Measurements from ENCODE around the gene SLC11A1.

SLC11A1 gene, protein sequence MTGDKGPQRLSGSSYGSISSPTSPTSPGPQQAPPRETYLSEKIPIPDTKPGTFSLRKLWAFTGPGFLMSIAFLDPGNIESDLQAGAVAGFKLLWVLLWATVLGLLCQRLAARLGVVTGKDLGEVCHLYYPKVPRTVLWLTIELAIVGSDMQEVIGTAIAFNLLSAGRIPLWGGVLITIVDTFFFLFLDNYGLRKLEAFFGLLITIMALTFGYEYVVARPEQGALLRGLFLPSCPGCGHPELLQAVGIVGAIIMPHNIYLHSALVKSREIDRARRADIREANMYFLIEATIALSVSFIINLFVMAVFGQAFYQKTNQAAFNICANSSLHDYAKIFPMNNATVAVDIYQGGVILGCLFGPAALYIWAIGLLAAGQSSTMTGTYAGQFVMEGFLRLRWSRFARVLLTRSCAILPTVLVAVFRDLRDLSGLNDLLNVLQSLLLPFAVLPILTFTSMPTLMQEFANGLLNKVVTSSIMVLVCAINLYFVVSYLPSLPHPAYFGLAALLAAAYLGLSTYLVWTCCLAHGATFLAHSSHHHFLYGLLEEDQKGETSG

DNA sequence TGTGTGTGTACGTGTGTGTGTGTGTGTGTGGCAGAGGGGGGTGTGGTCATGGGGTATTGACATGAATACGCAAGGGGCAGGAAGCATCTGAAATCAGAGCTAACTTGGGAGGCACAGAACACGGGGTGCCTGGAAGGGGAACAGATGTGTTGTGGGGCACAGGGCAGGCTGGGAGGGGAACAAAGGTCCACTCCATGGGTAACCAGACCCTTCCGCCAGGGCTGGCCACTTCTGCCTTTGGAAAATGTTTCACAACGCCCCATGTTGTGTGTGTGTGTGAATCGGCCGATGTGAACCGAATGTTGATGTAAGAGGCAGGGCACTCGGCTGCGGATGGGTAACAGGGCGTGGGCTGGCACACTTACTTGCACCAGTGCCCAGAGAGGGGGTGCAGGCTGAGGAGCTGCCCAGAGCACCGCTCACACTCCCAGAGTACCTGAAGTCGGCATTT lies at the start of gene SLC11A1:
TSS of gene SLC11A1 (plus strand) at position 358 of the 451 bp plus-strand sequence. CDS start 96 bp downstream, outside the sequence.
- no peak for DNase-seq

DNA sequence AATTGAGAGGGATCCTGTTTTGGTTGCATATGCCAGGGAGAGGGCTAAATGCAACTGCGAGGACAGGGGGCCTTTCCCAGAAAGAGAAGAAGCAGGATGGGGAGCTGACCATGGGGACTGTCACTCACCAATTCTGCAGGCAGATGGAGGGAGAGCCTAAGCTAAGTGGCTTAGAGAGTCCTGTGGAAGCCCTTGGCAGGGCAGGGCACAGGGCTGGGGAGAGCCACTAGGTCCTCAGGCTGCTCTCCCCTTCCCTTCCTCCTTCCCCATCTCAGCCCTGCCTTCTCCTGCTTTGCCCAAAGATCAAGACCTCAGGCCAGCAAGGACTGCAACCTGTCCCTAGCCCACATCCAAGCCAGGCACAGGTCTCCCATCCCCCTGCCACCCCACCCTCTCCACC lies 49.8 kb upstream of the SLC11A1 start:
- no peak for DNase-seq

DNA sequence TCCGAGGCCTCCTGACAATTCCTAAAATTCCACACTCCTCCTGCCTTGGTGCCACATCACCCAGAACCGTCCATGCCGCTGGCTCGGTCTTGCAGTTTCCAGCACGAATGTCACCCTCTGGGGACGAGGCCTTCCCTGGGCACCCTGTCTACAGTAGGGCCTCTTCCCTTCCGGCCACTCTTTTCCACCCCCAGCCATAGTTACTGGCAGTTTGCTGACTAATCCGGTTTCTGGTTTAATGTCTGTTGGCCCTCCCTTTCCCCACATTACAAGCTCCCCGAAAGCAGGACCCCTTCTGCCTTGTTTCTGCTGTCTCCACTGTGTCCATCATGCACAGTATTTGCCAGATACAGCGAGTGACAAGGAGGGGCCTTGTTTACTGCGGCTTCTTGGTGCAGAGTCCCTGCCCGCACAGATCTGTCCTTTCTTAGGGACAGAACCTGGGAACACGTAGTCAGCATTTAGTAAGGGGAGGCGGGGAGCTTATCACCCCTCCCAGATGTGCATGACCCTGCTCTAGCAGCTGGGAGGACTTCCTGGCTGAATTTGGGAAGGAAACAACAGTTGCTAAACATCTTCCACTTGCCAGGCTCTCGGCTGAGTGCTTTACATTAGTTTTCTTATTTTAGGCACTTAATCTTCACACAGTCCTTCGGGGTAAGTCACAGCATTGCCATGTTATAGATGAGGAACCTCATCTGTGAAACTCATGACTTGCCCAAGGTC lies 49.0 kb upstream of the SLC11A1 start:
- DNase-seq = no peak

DNA sequence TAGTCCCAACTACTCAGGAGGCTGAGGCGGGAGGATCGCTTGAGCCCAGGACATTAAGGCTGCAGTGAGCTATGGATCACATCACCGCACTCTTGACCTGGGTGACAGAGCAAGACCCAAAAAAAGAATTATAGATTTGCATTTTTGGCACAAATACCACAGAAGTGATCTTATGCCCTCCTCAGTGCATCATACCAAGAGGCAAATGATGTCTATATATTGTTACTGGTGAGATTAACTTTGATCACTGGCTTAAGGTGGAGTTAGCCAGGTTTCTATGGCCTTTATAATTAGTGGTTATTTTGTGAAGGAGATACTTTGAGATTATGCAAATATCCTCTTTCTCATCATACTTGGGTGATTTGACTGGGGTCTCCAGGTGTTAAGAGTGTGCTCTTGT lies 47.5 kb upstream of the SLC11A1 start:
- no peak for DNase-seq

DNA sequence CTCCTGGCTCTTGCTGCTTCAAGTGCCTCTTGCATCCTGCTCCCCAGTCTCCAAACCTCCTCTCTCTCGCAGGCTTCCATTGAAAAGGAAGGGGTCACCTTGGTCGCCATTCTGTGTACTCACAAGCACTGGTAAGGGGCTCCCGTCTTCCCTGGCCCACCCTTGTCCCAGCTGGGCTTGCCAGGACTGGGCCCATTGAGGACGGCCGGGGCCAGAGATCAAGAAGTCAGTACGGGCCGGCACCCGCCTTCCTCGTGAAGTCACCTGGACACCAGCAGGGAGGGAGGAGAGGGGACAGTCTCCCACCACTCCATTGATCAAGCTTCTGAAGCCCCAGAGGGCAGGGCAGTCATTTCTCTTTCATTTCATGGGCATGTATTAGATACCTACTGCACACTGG lies 41.4 kb upstream of the SLC11A1 start:
- DNase-seq = no peak

DNA sequence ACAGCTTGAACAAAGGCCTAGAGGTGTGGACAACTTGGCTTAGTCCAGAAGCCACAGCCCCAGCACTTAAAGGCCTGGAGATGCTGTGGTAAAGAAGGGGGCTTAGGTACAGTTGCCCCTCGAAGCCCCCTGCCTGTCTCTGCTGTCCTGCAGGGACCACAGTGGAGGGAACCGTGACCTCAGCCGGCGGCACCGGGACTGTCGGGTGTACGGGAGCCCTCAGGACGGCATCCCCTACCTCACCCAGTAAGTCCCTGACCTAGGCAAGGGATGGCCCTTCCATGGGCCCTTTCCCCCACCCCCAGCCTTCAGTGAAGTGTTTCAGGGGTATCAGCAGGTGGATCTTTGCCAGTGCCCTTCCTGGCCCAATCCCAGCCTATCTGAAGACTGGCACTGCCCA lies 40.7 kb upstream of the SLC11A1 start:
- DNase-seq = no peak

DNA sequence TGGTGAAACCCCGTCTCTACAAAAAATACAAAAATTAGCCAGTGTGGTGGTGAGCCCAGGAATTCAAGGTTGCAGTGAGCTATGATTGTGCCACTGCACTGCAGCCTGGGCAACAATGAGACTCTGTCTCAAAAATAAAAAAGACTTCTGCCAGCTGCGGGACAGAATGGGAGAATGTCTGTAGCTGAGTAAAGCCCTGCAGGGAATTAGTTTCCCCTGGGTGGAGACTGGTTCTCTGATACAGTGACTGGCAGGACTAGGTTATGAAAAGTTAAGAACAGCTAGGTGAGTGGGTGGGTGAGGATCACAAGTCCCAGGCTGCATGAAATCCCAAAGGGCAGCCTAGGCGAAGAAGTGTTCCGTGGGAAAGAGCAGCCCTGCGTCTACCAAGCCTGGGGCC lies 39.2 kb upstream of the SLC11A1 start:
- no peak for DNase-seq

DNA sequence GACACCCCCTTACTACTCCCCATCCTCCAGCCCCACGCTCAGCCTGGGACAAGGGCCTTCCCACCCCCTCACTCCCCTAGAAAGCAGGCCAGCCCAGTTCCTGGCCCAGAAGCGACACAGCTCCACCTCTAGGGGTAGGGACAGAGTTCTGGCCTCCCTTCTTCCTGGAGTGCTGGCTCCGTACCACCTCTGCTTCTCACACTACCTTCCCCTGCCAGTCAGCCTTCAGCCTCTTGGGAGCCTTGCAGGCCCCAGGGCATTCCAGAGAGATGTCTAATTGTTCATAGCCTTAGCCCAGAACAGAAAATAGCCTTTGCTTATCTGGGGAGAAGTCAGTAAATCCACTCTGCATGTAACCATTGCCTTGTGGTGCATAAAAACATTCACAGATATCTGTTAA lies 38.5 kb upstream of the SLC11A1 start:
- no peak for DNase-seq

DNA sequence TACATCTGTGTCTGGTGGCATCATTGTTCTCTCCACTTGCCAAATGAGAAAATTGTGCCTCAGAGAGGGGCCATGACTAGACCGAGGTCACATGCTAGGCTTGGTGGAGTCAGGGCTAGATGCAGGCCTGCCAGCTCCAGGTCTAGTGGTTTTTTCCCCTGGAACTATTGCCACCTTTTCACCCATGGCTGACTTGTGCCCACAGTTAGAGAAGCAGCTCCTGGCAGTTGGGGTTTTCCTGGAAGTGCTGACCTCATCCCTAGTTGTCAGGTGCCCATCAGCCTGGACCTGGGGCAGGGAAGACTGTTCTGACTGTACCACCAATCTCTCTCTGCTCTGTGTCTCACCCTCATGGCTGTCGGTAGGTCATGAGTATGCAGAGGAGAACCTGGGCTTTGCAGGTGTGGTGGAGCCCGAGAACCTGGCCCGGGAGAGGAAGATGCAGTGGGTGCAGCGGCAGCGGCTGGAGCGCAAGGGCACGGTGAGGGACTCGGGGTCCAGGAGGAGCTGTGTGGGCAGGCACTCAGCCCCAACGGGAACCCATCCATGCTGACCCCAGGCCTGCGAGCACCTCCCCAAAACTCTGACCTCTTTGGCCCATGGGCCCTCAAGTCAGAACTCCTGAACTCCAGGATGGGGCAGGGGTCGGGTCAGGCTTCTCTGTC lies 37.9 kb upstream of the SLC11A1 start:
- DNase-seq = no peak

DNA sequence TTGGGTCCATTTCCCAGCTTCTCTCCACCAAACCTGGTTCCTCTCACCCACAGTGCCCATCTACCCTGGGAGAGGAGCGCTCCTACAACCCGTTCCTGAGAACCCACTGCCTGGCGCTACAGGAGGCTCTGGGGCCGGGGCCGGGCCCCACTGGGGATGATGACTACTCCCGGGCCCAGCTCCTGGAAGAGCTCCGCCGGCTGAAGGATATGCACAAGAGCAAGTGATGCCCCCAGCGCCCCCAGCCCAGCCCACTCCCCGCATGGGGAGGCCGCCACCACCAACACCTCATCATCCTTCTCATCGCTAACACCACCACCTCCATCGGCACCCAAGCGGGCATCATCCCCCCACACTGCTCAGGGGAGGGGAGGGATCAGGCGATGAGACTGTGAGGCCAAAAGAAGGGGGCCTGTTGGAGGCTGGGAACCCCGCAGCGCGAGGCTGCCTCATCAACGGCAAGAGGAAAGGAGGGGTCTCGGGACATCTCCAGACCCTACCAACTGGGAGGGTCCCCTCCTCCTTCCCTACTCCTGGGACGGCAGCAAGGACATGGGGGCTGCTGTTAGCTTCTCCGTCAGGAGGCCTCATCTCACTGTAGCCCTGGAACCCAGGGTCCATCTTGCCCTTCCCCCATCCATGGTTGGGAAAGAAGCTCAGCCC lies 37.2 kb upstream of the SLC11A1 start:
- DNase-seq = no peak

DNA sequence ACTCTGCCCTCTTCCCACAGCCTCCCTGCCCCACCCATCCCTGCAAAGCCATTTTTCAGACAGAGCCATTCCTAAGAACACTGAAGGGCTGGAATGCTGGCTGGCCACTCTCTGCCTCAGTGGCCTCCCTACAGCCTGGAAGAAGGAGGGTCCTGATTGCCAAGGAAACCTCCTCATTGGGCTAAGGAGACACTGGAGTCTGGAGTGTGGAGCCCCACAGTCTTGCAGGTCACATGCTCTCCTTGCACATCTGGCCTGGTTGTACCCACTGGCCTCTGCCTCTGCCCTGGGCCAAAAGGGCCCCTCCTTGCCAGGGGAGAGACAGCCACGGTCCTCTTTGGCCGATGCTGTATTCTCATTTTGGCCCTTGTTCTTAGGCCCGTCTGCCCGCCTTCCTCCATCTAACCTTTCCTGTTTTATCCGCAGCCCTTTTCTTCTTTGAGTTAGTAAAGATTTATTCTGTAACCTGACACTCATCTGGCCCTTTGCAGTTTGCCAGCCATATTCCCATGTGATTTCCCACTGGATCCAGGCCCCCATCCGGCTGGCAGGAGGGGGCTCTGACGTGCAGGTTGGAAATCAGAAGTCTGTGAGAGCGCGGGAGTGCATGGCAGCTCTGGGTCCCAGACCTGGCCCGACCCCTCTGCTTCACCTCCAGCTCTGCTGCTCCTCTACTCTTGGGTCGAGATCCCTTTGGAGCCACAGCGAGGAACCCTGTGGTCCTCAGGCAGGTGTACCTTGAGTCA lies 36.4 kb upstream of the SLC11A1 start:
- no peak for DNase-seq

DNA sequence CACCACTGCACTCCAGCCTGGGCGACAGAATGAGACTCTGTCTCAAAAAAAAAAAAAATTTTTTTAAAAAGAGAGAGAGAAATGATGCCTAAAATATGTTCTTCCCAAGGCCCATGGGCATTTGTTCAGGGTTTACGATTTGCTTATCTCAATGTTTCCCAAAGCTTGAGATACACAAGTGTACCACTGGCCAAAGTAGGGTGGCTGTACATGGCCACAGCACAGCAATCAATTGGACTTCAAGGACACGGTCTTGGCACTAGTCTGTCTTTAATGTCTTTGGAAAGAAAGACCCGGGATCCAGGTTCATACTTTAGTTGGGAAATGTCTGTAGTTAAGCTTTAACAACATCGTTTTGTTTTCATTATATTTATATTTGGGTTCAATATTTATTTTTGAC lies 34.9 kb upstream of the SLC11A1 start:
- DNase-seq = no peak

DNA sequence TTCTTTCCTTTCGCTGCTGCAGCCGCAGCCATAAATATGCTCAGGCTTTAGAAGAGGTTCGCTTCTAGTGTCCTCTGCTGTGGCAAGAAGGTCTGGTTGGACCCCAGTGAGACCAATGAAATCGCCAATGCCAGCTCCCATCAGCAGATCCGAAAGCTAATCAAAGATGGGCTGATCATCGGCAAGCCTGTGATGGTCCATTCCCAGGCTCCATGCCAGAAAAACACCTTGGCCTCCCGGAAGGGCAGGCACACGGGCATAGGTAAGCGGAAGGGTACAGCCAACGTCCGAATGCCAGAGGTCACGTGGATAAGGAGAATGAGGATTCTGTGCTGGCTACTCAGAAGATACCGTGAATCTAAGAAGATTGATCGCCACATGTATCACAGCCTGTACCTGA lies 28.0 kb upstream of the SLC11A1 start:
- no peak for DNase-seq

DNA sequence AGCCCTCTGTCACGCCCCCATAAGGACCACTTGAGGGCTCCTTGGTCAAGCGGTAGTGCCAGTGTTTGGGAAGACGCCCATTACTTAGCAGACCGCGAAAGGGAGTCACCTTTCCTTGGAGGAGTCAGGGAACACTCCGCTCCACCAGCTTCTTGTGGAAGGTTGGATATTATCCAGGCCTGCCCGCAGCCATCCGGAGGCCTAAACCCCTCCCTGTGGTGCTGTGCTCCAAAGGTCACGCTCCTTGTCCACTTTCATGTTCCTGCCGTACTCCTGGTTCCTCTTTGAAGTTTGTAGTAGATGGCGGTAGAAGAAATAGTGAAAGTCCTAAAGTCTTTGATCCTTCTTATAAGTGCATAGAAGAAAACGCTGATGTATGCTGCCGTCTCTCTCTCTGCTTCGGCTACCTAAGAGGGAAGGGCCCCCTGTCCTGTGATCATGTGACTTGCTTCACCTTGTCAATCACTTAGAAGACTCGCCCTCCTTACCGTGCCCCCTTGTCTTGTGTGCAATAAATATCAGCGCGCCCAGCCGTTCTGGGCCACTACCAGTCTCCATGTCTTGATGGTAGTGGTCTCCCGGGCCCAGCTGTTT lies 27.1 kb upstream of the SLC11A1 start:
- no peak for DNase-seq

DNA sequence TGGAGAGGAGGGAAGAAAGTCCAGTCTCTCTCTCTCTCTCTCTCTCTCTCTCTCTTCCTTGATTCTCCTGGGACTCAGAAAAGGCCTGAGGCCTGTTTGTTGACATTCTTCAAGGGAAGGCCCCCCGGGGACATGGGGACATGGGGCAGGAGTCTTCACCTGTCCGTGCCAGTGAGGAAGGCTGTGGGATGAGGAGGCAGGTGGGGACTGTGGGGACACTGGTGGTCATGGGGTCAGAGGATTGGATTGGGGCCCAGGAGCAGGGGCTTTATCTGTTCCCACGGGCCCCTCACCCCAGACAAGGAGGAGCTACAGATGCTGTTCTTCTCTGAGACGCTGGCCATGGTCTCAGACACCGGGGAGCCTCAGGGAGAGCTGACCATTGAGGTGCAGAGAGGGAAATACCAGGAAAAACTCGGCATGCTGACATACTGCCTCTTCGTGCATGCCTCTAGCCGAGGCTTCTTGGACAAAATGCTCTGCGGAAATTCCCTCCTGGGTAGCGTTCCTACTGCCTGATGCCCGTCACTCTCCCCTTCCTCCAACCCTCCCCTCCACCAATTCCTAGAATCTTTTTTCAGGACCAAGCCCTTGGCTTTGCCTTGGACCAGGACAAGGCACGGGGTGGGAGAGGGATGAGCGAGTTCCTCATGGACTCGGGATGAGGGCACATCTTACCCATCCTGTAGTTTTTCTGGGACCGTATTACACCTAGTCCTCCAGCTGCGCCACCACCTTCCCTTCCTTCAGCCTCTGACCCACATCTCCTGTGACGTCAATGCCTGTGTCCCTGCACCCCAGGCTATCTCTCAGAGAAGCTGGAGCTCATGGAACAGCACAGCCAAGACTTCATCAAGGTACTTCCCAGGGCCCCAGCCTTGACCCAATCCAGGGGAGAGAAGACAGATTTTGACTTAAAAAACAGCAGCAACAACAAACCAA lies 24.6 kb upstream of the SLC11A1 start:
- DNase-seq = no peak

DNA sequence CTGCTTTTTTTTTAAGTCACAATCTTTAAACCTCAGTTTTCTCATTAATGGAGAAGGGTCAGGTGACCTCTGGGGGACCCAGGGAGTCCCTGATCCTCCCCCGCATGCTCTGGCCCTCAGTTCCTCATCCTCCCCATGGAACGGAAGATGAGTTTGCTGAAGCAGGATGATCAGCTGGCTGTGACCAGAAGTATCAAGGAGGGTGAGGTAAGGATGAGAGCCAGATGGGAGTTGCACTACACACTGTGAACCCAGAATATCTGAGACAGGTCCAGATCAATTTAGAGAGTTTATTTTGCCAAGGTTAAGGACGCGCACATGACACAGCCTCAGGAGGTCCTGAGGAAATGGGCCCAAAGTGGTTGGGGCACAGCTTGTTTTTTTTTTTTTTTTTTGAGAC lies 21.6 kb upstream of the SLC11A1 start:
- no peak for DNase-seq

DNA sequence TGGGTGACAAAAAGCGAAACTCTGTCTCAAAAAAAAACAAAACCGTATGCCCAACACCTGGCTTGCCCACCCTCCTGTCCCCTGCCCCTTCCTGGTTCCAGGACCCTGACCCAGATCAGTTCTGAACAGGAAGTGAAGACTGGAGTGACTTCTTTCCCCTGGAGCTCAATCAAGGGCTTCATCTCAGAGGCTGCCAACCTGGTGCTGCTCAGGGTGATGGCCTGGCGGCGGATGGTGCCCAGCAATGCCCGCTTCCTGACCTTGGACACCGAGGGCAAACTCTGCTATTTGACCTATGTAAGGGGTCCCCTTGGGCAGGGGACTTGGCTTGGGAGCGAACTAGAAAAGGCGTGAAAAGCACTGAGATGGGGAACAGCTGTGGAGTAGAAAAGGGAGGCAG lies 19.5 kb upstream of the SLC11A1 start:
- no peak for DNase-seq

DNA sequence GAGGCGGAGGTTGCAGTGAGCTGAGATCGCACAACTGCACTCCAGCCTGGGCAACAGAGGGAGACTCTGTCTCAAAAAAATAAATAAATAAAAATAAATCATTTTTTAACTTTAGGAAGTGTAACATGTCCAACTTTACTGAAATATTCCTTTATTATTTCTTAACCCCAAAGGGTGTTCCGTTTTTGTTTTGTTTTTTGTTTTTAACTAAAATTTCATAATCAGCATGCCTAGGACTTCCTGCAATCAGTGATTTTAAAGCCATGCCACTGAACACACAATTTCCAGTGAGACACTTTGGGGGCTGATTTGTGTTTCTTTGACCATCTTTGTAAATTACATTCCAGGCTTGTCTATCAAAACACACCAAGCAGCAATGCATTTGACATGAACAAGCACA lies 18.3 kb upstream of the SLC11A1 start:
- DNase-seq = no peak

DNA sequence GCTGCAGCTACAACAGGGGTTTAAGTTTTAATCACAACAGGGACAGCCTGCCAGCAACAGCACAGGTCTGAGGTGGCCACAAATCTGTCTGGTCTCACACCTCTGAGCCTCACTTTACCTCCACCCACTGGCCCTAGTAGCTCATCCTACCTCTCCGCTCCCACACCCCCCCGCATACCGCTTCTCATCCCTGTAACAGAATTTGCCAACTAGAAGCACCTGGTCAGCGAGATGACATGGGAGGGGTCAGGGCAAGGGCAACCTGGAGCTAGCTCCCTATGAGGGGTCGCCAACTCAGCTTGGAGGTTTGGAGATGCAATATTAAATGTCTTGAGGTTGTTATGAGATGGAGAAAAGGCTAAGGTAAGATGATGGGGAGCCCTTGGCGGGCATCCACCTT lies 17.9 kb upstream of the SLC11A1 start:
- DNase-seq = no peak

DNA sequence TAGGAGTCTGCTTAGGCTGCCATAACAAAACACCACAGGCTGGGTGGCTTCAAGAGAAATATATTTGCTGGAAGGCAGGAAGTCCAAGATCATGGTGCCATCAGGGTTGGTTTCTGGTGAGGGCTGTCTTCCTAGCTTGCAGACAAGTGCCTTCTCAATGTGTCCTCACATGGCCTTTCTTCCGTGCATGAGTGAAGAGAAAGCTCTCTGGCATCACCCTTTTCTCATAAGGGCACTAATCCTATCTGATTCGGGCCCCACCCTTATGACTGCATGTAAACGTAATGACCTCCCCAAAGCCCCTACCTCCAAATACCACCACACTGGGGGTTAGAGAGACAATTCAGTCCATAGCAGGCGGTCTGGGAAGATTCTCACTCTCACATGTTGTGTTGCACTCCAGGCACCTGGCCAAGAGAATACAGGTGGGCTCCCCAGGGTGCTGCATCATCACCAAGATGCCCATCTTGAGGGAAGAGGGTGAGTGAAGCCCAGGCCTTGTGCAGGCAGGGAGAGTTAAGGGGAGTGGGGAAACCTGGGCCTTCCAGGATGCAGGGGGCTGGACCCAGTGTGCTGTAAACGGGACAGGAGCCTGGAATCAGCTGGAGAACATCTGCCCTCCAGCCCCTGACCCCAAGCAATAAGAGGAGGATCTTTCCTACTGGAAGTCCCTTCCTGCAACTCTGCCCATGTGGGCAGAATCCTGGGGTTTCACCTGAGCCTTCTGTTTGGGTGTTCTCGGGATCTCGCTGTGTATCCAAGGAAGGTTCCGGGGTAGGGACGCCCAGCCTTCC lies 15.3 kb upstream of the SLC11A1 start:
- DNase-seq = no peak
